ENCODE data around the gene TMEM131. TPM values are rescaled to one million over a fixed set of nuclear protein-coding genes. Genes with fewer than 3 reads are reported as not detected.

The TMEM131 gene
- total RNA-seq, 4 donors from 2014 or later: 78.4 to 86.4 (median 80.5) TPM

DNA sequence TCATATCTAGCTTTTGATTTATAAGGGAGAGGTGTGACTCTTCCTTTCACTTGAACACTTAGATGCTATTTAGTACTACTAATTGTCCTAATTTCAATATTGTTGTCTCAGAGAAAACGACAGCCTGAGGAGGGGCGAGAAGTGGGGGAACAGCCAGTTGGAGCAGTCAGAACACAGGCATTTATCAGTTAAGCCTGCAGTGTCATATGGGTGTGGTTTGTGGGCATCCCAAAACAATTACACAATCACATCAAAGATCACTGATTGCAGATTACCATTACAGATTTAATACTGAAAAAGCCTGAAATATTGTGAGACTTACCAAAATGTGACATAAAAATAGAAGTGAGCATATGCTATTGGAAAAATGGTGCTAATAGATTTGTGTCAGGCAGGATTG lies 15.8 kb downstream of the TMEM131 start:
- Histone ChIP-seq H3K4me1 (peaks cover 0 to 27% (median 14%) of the 10 kb centered on the region in 4 donors), H3K4me3 (no peak overlapping the region), H3K36me3 (no peaks in the 10 kb centered on the region), H3K9me3 (peaks cover 4 to 11% of the 10 kb centered on the region in 2 donors), H3K27me3 (no peaks in the 10 kb centered on the region), H3K27ac (no peak overlapping the region)
- intact Hi-C loops (cut with DNase I; ENCODE audit: low total_unique reads) (no loop called here), in situ Hi-C loops (cut with MboI; ENCODE audit: low pct_ligation_motif_present in 1 of 4, low pct_unique_long_range_greater_than_20kb in 1 of 4, low sequenced_read_pairs in 3 of 4) (no loop called here)
- TF ChIP-seq POLR2A (IDR thresholded peaks at IDR 0.05) (no peak), POLR2AphosphoS5 (IDR thresholded peaks at IDR 0.05) (no peak), EP300 (IDR thresholded peaks at IDR 0.05; ENCODE audit: low read depth) (no peak)
- TF ChIP-seq, protein P1, sequence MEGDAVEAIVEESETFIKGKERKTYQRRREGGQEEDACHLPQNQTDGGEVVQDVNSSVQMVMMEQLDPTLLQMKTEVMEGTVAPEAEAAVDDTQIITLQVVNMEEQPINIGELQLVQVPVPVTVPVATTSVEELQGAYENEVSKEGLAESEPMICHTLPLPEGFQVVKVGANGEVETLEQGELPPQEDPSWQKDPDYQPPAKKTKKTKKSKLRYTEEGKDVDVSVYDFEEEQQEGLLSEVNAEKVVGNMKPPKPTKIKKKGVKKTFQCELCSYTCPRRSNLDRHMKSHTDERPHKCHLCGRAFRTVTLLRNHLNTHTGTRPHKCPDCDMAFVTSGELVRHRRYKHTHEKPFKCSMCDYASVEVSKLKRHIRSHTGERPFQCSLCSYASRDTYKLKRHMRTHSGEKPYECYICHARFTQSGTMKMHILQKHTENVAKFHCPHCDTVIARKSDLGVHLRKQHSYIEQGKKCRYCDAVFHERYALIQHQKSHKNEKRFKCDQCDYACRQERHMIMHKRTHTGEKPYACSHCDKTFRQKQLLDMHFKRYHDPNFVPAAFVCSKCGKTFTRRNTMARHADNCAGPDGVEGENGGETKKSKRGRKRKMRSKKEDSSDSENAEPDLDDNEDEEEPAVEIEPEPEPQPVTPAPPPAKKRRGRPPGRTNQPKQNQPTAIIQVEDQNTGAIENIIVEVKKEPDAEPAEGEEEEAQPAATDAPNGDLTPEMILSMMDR (IDR thresholded peaks at IDR 0.05): no peak
- DNase-seq: no peak
- WGBS, 2 donors (ENCODE audit: low coverage in 1 of 2): 86 to 88% methylated on average over 2 of the region's 2 CpGs

DNA sequence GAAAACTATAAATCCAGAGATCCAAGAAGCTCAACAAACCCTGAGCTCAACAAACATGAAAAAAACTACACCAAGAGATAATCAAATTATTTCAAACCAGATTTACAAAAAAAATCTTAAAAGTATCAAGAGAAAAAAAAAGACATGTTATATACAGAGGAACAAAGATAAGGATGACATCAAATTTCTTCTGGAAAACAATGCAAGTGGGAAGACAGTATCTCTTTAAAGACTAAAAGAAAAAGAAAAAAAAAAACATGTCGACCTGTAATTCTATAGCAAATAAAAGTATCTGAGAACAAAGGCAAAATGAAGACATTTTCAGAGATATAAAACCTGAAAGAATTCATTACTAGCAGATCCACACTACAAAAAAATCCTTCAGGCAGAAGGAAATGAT lies 21.3 kb downstream of the TMEM131 start:
- Histone ChIP-seq H3K4me1 (peaks cover 10 to 20% (median 16%) of the 10 kb centered on the region in 4 donors), H3K36me3 (no peaks in the 10 kb centered on the region), H3K27ac (no peak overlapping the region), H3K27me3 (no peaks in the 10 kb centered on the region), H3K4me3 (no peak overlapping the region), H3K9me3 (peaks cover 13 to 23% of the 10 kb centered on the region in 2 donors)
- intact Hi-C loops (cut with DNase I; ENCODE audit: low total_unique reads): no loop called here
- 71 to 91% methylated on average over 1 of the region's 1 CpG for WGBS, 2 donors (ENCODE audit: low coverage in 1 of 2)
- no peak for DNase-seq
- TF ChIP-seq EP300 (IDR thresholded peaks at IDR 0.05; ENCODE audit: low read depth) (no peak), POLR2A (IDR thresholded peaks at IDR 0.05) (no peak), POLR2AphosphoS5 (IDR thresholded peaks at IDR 0.05) (no peak)
- TF ChIP-seq, protein P1 (IDR thresholded peaks at IDR 0.05): no peak
- in situ Hi-C loops (cut with MboI; ENCODE audit: low pct_ligation_motif_present in 1 of 4, low pct_unique_long_range_greater_than_20kb in 1 of 4, low sequenced_read_pairs in 3 of 4): no loop called here

DNA sequence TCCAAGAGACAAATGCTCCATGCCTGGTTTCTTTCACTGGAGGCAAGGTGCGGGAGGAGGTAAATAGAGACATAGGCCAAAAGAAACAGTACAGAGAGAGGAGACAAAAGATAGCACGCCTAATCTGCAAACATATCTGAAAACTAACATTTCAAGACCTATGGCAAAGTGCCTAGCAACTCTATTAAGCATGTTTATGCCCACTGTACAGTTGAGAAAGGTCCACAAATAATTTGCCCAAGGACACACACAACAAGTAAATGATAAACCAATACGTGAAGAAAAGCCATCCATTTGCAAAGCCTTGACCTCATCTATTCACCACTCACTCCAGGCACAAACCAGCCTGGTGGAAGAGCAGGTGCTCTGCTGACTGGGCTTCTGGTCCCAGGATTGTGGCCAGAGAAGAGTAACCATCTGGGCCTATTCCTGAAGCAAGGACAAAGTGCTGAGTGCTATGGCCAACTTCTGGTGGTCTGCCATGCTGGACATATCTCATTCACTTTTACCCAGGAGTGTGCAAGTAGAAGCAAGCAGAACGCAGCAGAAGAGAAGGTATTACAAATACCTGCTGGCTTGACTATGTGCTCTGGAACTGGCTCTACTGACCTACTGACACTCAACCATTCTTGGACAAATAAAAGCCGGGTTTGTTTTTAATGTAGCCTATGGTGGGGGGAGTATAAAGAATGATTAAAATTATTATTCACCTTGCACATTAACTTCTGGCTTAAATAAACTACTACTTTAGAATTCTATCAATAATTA lies 25.3 kb downstream of the TMEM131 start:
- Histone ChIP-seq H3K27me3 (no peaks in the 10 kb centered on the region), H3K4me3 (no peak overlapping the region), H3K9me3 (peaks cover 13 to 15% of the 10 kb centered on the region in 2 donors), H3K36me3 (no peaks in the 10 kb centered on the region), H3K27ac (no peak overlapping the region), H3K4me1 (peaks cover 26 to 60% (median 45%) of the 10 kb centered on the region in 4 donors)
- intact Hi-C loops (cut with DNase I; ENCODE audit: low total_unique reads): no loop called here
- DNase-seq: no peak
- no peak for TF ChIP-seq POLR2AphosphoS5 (IDR thresholded peaks at IDR 0.05)
- TF ChIP-seq, protein P1 (IDR thresholded peaks at IDR 0.05): no peak
- TF ChIP-seq POLR2A (IDR thresholded peaks at IDR 0.05): no peak
- TF ChIP-seq EP300 (IDR thresholded peaks at IDR 0.05; ENCODE audit: low read depth): no peak
- WGBS, 2 donors (ENCODE audit: low coverage in 1 of 2): 73 to 89% methylated on average over 3 to 5 of the region's 5 CpGs
- in situ Hi-C loops (cut with MboI; ENCODE audit: low pct_ligation_motif_present in 1 of 4, low pct_unique_long_range_greater_than_20kb in 1 of 4, low sequenced_read_pairs in 3 of 4): no loop called here

DNA sequence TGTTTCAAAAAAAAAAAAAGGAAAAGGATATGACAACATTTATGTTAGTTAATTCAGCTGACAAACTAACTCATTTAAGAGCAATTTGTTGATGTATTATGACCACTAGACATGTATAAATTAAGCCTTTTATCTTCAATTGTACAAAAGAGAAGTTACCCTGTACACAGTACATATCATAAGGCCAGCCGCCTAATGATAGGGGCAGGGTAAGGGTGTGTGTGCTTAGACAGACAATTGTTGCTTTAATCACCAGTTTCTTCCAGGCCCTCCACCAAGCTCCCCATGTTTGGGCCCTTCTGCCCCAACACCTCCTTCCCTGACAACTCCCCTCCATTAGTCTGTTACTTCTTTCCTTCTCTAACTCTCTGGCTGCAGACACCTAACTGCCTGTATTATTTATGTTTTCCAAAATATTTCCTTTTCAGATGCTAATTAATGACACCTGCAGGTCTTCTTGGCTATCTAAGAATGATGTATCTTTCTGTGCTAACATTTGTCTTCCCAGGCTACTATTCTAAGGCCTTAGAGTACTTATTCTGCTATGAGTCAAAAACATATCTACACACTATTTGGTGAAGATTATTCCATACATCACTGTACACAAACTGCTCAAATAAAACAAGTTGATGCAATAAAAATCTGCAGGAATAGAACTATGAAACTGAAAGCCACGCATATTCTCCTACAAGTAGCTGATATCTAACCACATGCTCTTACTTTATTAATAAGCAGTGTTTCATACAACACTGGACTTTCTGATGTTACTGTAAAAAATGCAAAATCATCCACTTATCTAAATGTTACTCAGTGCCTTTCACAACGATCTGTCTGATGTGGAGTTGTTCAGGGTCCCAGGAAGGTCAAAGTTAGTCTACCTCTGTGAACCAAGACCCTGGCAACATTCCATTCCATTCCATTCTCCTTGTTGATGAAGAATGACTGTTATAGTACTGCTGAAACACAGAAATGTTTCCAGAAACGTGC lies 26.4 kb downstream of the TMEM131 start:
- WGBS, 2 donors (ENCODE audit: low coverage in 1 of 2): 57 to 70% methylated on average over 3 to 4 of the region's 4 CpGs
- H3K9me3 ChIP-seq: peaks cover 5 to 7% of the 10 kb centered on the region in 2 donors
- H3K27me3 ChIP-seq: no peaks in the 10 kb centered on the region
- H3K4me1 ChIP-seq: peaks cover 26 to 71% (median 49%) of the 10 kb centered on the region in 4 donors
- TF ChIP-seq POLR2A (IDR thresholded peaks at IDR 0.05): no peak
- no peak for TF ChIP-seq EP300 (IDR thresholded peaks at IDR 0.05; ENCODE audit: low read depth)
- TF ChIP-seq, protein P1 (IDR thresholded peaks at IDR 0.05): no peak
- no peak for TF ChIP-seq POLR2AphosphoS5 (IDR thresholded peaks at IDR 0.05)
- H3K27ac ChIP-seq: no peak overlapping the region
- H3K36me3 ChIP-seq: no peaks in the 10 kb centered on the region
- in situ Hi-C loops (cut with MboI; ENCODE audit: low pct_ligation_motif_present in 1 of 4, low pct_unique_long_range_greater_than_20kb in 1 of 4, low sequenced_read_pairs in 3 of 4): no loop called here
- intact Hi-C loops (cut with DNase I; ENCODE audit: low total_unique reads): no loop called here
- no peak overlapping the region for H3K4me3 ChIP-seq
- no peak for DNase-seq

All from transverse colon (tissue), 4 donors.